ENCODE results near the gene CFP. TPM values are rescaled to one million over a fixed set of nuclear protein-coding genes. Genes with fewer than 3 reads are reported as not detected.
A peak's percentile ranks its signal among the peaks of the same experiment; 100 is the strongest.

The CFP gene
- total and polyA plus RNA-seq, 2 of the 13 experiments (the other 11 are each of a cell fraction or from before 2014, with no cell fraction given): 0.01 TPM; not detected in 1

DNA sequence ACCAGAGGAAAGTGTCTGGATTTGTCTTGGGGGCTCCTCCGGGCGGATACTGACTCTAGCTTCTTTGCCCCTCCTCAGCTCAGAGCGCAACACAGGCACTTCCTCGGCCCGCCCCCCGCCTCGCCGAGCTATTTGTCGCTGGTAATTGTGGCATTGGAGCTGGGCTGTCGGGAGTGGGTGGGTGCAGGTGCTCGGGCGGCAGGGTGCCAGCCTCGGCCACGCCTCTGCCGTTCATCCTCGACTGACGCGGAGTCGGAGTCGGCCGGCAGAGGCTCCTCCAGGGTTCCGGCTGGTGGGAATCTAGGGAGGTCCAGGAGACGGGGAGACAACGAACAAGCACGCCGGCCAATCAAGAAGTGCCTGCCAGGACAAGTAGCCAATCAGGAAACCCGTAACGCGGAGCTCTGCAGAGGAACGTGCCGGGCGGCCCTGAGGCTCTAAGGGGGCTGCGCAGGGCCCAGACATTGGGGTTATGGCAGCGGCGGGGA, 6.1 kb downstream of the CFP start:
- H3K36me3 ChIP-seq (replicated peaks in 1 of 2; ENCODE audit: control insufficient read depth in 1 of 2, insufficient read depth in 2 of 2, low read length in 2 of 2): no peaks in the 10 kb centered on the region
- in situ Hi-C loops (cut with HindIII; ENCODE audit: extremely low pct_ligation_motif_present, low pct_unique_long_range_greater_than_20kb): no loop called here
- no TSS peak for BruUV-seq (replicated peaks)
- peak; percentile 75 for TF ChIP-seq NFYB (CRISPR knock-in tag; IDR thresholded peaks at IDR 0.05)
- no peak for TF ChIP-seq MTF2 (CRISPR knock-in tag; IDR thresholded peaks at IDR 0.05; ENCODE audit: borderline replicate concordance)
- no peak for TF ChIP-seq ZNF354B (CRISPR knock-in tag; IDR thresholded peaks at IDR 0.05)
- TF ChIP-seq ZNF83 (CRISPR knock-in tag; IDR thresholded peaks at IDR 0.05; ENCODE audit: borderline replicate concordance): no peak
- TF ChIP-seq SP2 (CRISPR knock-in tag; IDR thresholded peaks at IDR 0.05): peak; percentile 50; the same call in 1 of the 2 replicates
- TF ChIP-seq, protein P1, sequence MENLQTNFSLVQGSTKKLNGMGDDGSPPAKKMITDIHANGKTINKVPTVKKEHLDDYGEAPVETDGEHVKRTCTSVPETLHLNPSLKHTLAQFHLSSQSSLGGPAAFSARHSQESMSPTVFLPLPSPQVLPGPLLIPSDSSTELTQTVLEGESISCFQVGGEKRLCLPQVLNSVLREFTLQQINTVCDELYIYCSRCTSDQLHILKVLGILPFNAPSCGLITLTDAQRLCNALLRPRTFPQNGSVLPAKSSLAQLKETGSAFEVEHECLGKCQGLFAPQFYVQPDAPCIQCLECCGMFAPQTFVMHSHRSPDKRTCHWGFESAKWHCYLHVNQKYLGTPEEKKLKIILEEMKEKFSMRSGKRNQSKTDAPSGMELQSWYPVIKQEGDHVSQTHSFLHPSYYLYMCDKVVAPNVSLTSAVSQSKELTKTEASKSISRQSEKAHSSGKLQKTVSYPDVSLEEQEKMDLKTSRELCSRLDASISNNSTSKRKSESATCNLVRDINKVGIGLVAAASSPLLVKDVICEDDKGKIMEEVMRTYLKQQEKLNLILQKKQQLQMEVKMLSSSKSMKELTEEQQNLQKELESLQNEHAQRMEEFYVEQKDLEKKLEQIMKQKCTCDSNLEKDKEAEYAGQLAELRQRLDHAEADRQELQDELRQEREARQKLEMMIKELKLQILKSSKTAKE (CRISPR knock-in tag; IDR thresholded peaks at IDR 0.05; ENCODE audit: borderline replicate concordance): no peak
- peak; percentile 27; the same call in 1 of the 2 replicates for TF ChIP-seq ZNF687 (CRISPR knock-in tag; IDR thresholded peaks at IDR 0.05)
- TF ChIP-seq, protein P2, sequence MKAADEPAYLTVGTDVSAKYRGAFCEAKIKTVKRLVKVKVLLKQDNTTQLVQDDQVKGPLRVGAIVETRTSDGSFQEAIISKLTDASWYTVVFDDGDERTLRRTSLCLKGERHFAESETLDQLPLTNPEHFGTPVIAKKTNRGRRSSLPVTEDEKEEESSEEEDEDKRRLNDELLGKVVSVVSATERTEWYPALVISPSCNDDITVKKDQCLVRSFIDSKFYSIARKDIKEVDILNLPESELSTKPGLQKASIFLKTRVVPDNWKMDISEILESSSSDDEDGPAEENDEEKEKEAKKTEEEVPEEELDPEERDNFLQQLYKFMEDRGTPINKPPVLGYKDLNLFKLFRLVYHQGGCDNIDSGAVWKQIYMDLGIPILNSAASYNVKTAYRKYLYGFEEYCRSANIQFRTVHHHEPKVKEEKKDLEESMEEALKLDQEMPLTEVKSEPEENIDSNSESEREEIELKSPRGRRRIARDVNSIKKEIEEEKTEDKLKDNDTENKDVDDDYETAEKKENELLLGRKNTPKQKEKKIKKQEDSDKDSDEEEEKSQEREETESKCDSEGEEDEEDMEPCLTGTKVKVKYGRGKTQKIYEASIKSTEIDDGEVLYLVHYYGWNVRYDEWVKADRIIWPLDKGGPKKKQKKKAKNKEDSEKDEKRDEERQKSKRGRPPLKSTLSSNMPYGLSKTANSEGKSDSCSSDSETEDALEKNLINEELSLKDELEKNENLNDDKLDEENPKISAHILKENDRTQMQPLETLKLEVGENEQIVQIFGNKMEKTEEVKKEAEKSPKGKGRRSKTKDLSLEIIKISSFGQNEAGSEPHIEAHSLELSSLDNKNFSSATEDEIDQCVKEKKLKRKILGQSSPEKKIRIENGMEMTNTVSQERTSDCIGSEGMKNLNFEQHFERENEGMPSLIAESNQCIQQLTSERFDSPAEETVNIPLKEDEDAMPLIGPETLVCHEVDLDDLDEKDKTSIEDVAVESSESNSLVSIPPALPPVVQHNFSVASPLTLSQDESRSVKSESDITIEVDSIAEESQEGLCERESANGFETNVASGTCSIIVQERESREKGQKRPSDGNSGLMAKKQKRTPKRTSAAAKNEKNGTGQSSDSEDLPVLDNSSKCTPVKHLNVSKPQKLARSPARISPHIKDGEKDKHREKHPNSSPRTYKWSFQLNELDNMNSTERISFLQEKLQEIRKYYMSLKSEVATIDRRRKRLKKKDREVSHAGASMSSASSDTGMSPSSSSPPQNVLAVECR (CRISPR knock-in tag; IDR thresholded peaks at IDR 0.05; ENCODE audit: borderline replicate concordance): 0 out of 2 replicates have a peak, but pooled peaks have one; percentile 17
- TF ChIP-seq NFYC (CRISPR knock-in tag; IDR thresholded peaks at IDR 0.05): peak; percentile 69
- ChIA-PET CTCF (ENCODE audit: low intra/inter-chr PET ratio, low total read pairs) (no interaction called here), POLR2A (no interaction called here)
- intact Hi-C loops (cut with micrococcal nuclease; ENCODE audit: unreplicated experiment): no loop called here
- H3K27ac ChIP-seq (ENCODE audit: extremely low read length, insufficient read depth, low read length): no peak overlapping the region
- ATAC-seq (peak; percentile 81), FAIRE-seq (no peak), DNase-seq (ENCODE audit: low spot score) (peak; percentile 29)
- H3K4me3 ChIP-seq (replicated peaks in 1 of 3; ENCODE audit: insufficient read depth in 1 of 3, low read depth in 2 of 3, low read length in 3 of 3): peak overlapping the region in 1 of 3 experiments; percentile 37; a peak in 1 of 6 replicates
- peak overlapping the region; percentile 53 for H3K4me2 ChIP-seq (ENCODE audit: low read depth, low read length)
- no peak overlapping the region for H2AFZ ChIP-seq (ENCODE audit: low read length)
- no peaks in the 10 kb centered on the region for H4K20me1 ChIP-seq (ENCODE audit: insufficient read depth, low read length)
- WGBS (ENCODE audit: low lambda C conversion rate): 19% methylated on average over 3 of the region's 35 CpGs
- H3K27me3 ChIP-seq (ENCODE audit: control insufficient read depth in 1 of 2, insufficient read depth in 2 of 2, low read length in 2 of 2): peaks cover 0 to 13% of the 10 kb centered on the region in 2 experiments; a peak in 1 of 5 replicates
- H3K9ac ChIP-seq (ENCODE audit: insufficient read depth, low read depth, low read length): no peak overlapping the region
- no peaks in the 10 kb centered on the region for H3K4me1 ChIP-seq (ENCODE audit: insufficient read depth, low read length)
- H3K79me2 ChIP-seq (ENCODE audit: insufficient read depth, low read length): no peaks in the 10 kb centered on the region
- no peaks in the 10 kb centered on the region for H3K9me3 ChIP-seq (ENCODE audit: low read length)

All from HepG2 (cell line).